PC-9 (cell line): ENCODE data around the gene CEP72. TPM values are rescaled to one million over a fixed set of nuclear protein-coding genes. Genes with fewer than 3 reads are reported as not detected.

Experiments used
- Bru-seq: library from RNA; stranded (reverse); fragments of 400-500 nt; gene quantifications from one replicate; lab custom pipeline; 2021; lab: Mats Ljungman, UMichigan
- BruChase-seq, 2 experiments: library from RNA; stranded (reverse); fragments of 400-500 nt; gene quantifications; one replicate each; lab custom pipeline; 2021; lab: Mats Ljungman, UMichigan
- BruUV-seq: library from RNA; stranded (reverse); fragments of 400-500 nt; replicated peaks from 2 replicates; lab custom pipeline; 2021; lab: Mats Ljungman, UMichigan
- CTCF ChIA-PET: fragments of 300-600 bp; sonication (Branson Sonifier 250); formaldehyde crosslinking; loops from one replicate; lab custom pipeline; 2022; ENCODE audit warnings: antibody characterized with exemption; lab: Charles Lee
- POLR2A ChIA-PET: fragments of 300-600 bp; sonication (Branson Sonifier 250); formaldehyde crosslinking; loops from one replicate; lab custom pipeline; 2022; ENCODE audit warnings: antibody characterized with exemption; ENCODE audit not compliant: unreplicated experiment; lab: Charles Lee
- DNase-seq, 2 experiments: peaks; one replicate each; pipeline versions ENCODE4 v3.0.0 to v3.0.0-alpha.2; 2015 to 2022; ENCODE audit warnings: mixed read lengths in 1 of 2
- H2AFZ ChIP-seq: fragments of 200-600 bp; sonication (generic); 2 replicates; pipeline ENCODE4 v1.8.1; 2017; ENCODE audit warnings: antibody characterized with exemption
- H3F3A ChIP-seq: fragments of 200-600 bp; sonication (generic); 2 replicates; pipeline ENCODE4 v1.8.1; 2017; ENCODE audit warnings: antibody characterized with exemption, mild to moderate bottlenecking, low read depth; ENCODE audit not compliant: insufficient read depth
- H3K27ac ChIP-seq: fragments of 200-600 bp; sonication (generic); 2 replicates; pipeline ENCODE4 v1.6.1; 2016; ENCODE audit warnings: mixed run types
- H3K27me3 ChIP-seq: fragments of 200-600 bp; sonication (generic); 2 replicates; pipeline ENCODE4 v1.6.1; 2016; ENCODE audit warnings: low read depth, mixed run types; ENCODE audit not compliant: insufficient read depth
- H3K36me3 ChIP-seq: fragments of 200-600 bp; sonication (generic); 2 replicates; pipeline ENCODE4 v1.6.1; 2016; ENCODE audit warnings: low read depth, mixed run types
- H3K4me1 ChIP-seq: fragments of 200-600 bp; sonication (generic); replicated peaks from 2 replicates; pipeline ENCODE4 v1.6.1; 2016; ENCODE audit warnings: mixed run types; ENCODE audit not compliant: insufficient read depth
- H3K4me2 ChIP-seq: fragments of 200-600 bp; sonication (generic); 2 replicates; pipeline ENCODE4 v1.6.1; 2017; ENCODE audit warnings: mixed run types
- H3K4me3 ChIP-seq: fragments of 200-600 bp; sonication (generic); 2 replicates; pipeline ENCODE4 v1.6.1; 2016; ENCODE audit warnings: mixed run types
- H3K79me2 ChIP-seq: fragments of 200-600 bp; sonication (generic); 2 replicates; pipeline ENCODE4 v1.6.1; 2017; ENCODE audit warnings: low read depth, mixed run types
- H3K9me2 ChIP-seq: fragments of 200-600 bp; sonication (generic); 2 replicates; pipeline ENCODE4 v1.8.1; 2017; ENCODE audit warnings: mild to moderate bottlenecking; ENCODE audit not compliant: insufficient read depth
- H3K9me3 ChIP-seq: fragments of 200-600 bp; sonication (generic); 2 replicates; pipeline ENCODE4 v1.8.1; 2016; ENCODE audit warnings: low read depth; ENCODE audit not compliant: insufficient read depth
- H4K20me1 ChIP-seq: fragments of 200-600 bp; sonication (generic); 2 replicates; pipeline ENCODE4 v1.8.1; 2017; ENCODE audit not compliant: insufficient read depth
- CTCF ChIP-seq: fragments of 200-600 bp; sonication (generic); conservative IDR thresholded peaks from 2 replicates; pipeline ENCODE4 v1.6.1; 2017; ENCODE audit warnings: mixed run types, antibody characterized with exemption, mild to moderate bottlenecking, moderate library complexity
- EZH2 ChIP-seq: fragments of 200-600 bp; sonication (generic); IDR thresholded peaks from 2 replicates; pipeline ENCODE4 v1.8.0; 2017; ENCODE audit warnings: antibody characterized with exemption, low read depth
- intact Hi-C: fragments of 100-400 bp; cut with micrococcal nuclease; formaldehyde crosslinking; loops from one replicate; pipeline ENCODE4 v1.10.0; 2022; ENCODE audit not compliant: unreplicated experiment
- long read RNA-seq: library from polyadenylated mRNA; stranded (forward); transcript quantifications from one replicate; pipeline ENCODE4 v2.0.0, GENCODE V29; 2022
- total RNA-seq: library from RNA; stranded (reverse); gene quantifications from 2 replicates; pipeline ENCODE4 v1.2.3, GENCODE V29; 2021

CEP72 gene, protein sequence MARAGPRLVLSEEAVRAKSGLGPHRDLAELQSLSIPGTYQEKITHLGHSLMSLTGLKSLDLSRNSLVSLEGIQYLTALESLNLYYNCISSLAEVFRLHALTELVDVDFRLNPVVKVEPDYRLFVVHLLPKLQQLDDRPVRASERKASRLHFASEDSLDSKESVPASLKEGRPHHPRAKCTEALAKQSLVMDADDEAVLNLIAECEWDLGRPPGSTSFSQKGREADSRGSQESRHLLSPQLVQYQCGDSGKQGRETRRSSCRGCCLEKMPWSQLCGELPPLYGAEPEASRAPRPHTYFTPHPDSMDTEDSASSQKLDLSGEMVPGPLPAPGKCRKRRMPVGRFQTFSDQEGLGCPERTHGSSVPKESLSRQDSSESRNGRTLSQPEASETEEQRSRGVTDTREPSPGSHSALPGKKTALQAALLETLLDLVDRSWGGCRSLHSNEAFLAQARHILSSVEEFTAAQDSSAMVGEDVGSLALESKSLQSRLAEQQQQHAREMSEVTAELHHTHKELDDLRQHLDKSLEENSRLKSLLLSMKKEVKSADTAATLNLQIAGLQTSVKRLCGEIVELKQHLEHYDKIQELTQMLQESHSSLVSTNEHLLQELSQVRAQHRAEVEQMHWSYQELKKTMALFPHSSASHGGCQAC
- 83.3 and 86.8 TPM in 2 replicates for total RNA-seq
- Bru-seq, nascent RNA: percentile 88 among the genes with signal in this experiment
- percentile 90 among the genes with signal in this experiment for BruChase-seq, experiment 1, labeled RNA remaining after a 2-hour chase
- percentile 81 among the genes with signal in this experiment for BruChase-seq, experiment 2, labeled RNA remaining after a 6-hour chase
- long read RNA-seq, transcript CEP72-201 (12 exons, 2,434 nt): major isoform, 9 of 18 reads
- long read RNA-seq, partial matches to known transcripts: 6 of 18 reads
- long read RNA-seq, other reads (novel, unspliced or antisense): 3 of 18 reads

GRCh38 chr5:611731-612486 lies at the start of gene CEP72:
TSS of gene CEP72 (plus strand) at chr5:612340. CDS start at chr5:612362, 22 bp downstream.
- peak within 1 kb of the TSS; percentile 81 for H3K27ac ChIP-seq
- ChIA-PET CTCF (interaction anchor here (0.7 to 1.1 kb wide), 2 partner anchors 165 to 292 kb away, joined by 3 to 11 read pairs; no protein-coding TSS in a partner anchor), POLR2A (interaction anchor here (0.7 kb wide), 2 partner anchors 102 to 394 kb away, joined by 18 to 35 read pairs; partner anchors contain the start of gene SDHA)
- peak within 1 kb of the TSS; percentile 84 for H3K4me2 ChIP-seq
- peak within 1 kb of the TSS; percentile 92 for H2AFZ ChIP-seq
- H3K4me3 ChIP-seq: peak within 1 kb of the TSS; percentile 98
- intact Hi-C loops: loop anchor here (2.0 to 5.0 kb wide), 4 partner anchors 139 to 393 kb away; partner anchors contain the start of genes BRD9, CCDC127, SDHA and TRIP13
- peaks cover 25% of the 10 kb centered on the region for H3K4me1 ChIP-seq
- H3K9me2 ChIP-seq: no peaks in the 10 kb centered on the region
- no TSS peak for BruUV-seq
- peaks cover 11% of the 10 kb centered on the region; the same call in 1 of the 2 replicates for H4K20me1 ChIP-seq
- H3F3A ChIP-seq: peaks cover 23% of the 10 kb centered on the region
- no peaks in the 10 kb centered on the region for H3K9me3 ChIP-seq
- TF ChIP-seq EZH2: no peak
- TF ChIP-seq CTCF: no peak
- H3K27me3 ChIP-seq: 0 out of 2 replicates have a peak, but pooled peaks cover 6% of the 10 kb centered on the region
- H3K79me2 ChIP-seq: peaks cover 45% of the 10 kb centered on the region
- H3K36me3 ChIP-seq: peaks cover 18% of the 10 kb centered on the region
- DNase-seq: peak; percentile 82 to 98

GRCh38 chr5:565782-566440 lies 46.2 kb upstream of the CEP72 start:
- no peak overlapping the region for H2AFZ ChIP-seq
- no peaks in the 10 kb centered on the region for H3K79me2 ChIP-seq
- no peaks in the 10 kb centered on the region for H3K9me3 ChIP-seq
- no peaks in the 10 kb centered on the region for H3K9me2 ChIP-seq
- no peak overlapping the region for H3K4me2 ChIP-seq
- ChIA-PET CTCF (interaction anchor here (0.6 kb wide), 1 partner anchor 91 kb away, joined by 5 read pairs; no protein-coding TSS in a partner anchor), POLR2A (no interaction called here)
- no peak for TF ChIP-seq EZH2
- no peak; the same call in 1 of the 2 replicates for TF ChIP-seq CTCF
- H3F3A ChIP-seq: no peaks in the 10 kb centered on the region
- H3K4me1 ChIP-seq: no peaks in the 10 kb centered on the region
- no peak overlapping the region for H3K27ac ChIP-seq
- no peak for DNase-seq
- no TSS peak for BruUV-seq
- intact Hi-C loops: no loop called here
- no peak overlapping the region for H3K4me3 ChIP-seq
- H4K20me1 ChIP-seq: no peaks in the 10 kb centered on the region
- H3K36me3 ChIP-seq: no peaks in the 10 kb centered on the region
- H3K27me3 ChIP-seq: peaks cover 52% of the 10 kb centered on the region
